ENCODE results near the gene REEP1.

- TF ChIP-seq HMGXB4 (CRISPR knock-in tag; IDR thresholded peaks at IDR 0.05; ENCODE audit: borderline replicate concordance): no peak
- TF ChIP-seq CTCF (IDR thresholded peaks at IDR 0.05): no peak
- TF ChIP-seq REST (IDR thresholded peaks at IDR 0.05): no peak
- no peak for TF ChIP-seq MAX (IDR thresholded peaks at IDR 0.05)
- TF ChIP-seq MYC (IDR thresholded peaks at IDR 0.05; ENCODE audit: borderline replicate concordance, low read length): no peak
- TF ChIP-seq EP300 (IDR thresholded peaks at IDR 0.05): no peak
- TF ChIP-seq POLR2A (IDR thresholded peaks at IDR 0.05; ENCODE audit: low read length): no peak
- no peak for TF ChIP-seq CBX8 (IDR thresholded peaks at IDR 0.05)
- no peak for TF ChIP-seq RFX5 (IDR thresholded peaks at IDR 0.05)
- no peak for TF ChIP-seq JUN (IDR thresholded peaks at IDR 0.05)
- TF ChIP-seq ZFP36 (IDR thresholded peaks at IDR 0.05; ENCODE audit: borderline replicate concordance, partially characterized antibody): no peak
- TF ChIP-seq BHLHE40 (IDR thresholded peaks at IDR 0.05; ENCODE audit: low read depth, low read length): no peak
Observed at GRCh38 chr2:86226070-86226469, 111.4 kb downstream of the REEP1 start.
